PFSK-1 (cell line): ENCODE results near the gene ASCL3.

Source experiments
- FOXP2 ChIP-seq: optimal IDR thresholded peaks from 2 replicates; pipeline ENCODE3; 2011; ENCODE audit warnings: borderline replicate concordance, control low read depth, inconsistent platforms; ENCODE audit not compliant: insufficient read depth; ENCODE audit errors: extremely low read length, extremely low read depth
- POLR2AphosphoS5 ChIP-seq: IDR thresholded peaks from 2 replicates; pipeline ENCODE4 v1.6.1; 2012; ENCODE audit warnings: low read depth, mild to moderate bottlenecking, control low read depth, low read length, moderate library complexity
- REST ChIP-seq, 2 experiments: IDR thresholded peaks; 2 replicates each; pipeline versions ENCODE4 v1.6.1 to v1.8.0; 2011 to 2012; ENCODE audit warnings: low read depth in 2 of 2, low read length in 2 of 2, control low read depth in 1 of 2, inconsistent platforms in 1 of 2, mild to moderate bottlenecking in 1 of 2, moderate library complexity in 1 of 2; ENCODE audit not compliant: insufficient read depth in 1 of 2
- SIN3A ChIP-seq: IDR thresholded peaks from 2 replicates; pipeline ENCODE4 v1.6.1; 2012; ENCODE audit warnings: mild to moderate bottlenecking, low read length, moderate library complexity, borderline replicate concordance; ENCODE audit not compliant: insufficient read depth
- TAF1 ChIP-seq: IDR thresholded peaks from 2 replicates; pipeline ENCODE4 v1.6.1; 2012; ENCODE audit warnings: low read length, control low read depth, borderline replicate concordance; ENCODE audit not compliant: insufficient read depth

Gene ASCL3

GRCh38 chr11:8928981-8929615 lies 13.7 kb downstream of the ASCL3 start:
- TF ChIP-seq TAF1 = no peak
- TF ChIP-seq POLR2AphosphoS5 = no peak
- TF ChIP-seq SIN3A = no peak

GRCh38 chr11:8928205-8928604 lies 14.6 kb downstream of the ASCL3 start:
- TF ChIP-seq REST (IDR thresholded peaks at IDR 0.05; ENCODE audit: insufficient read depth in 1 of 2, low read depth in 2 of 2, low read length in 2 of 2) (no peak), TAF1 (no peak), POLR2AphosphoS5 (no peak), FOXP2 (no peak), SIN3A (no peak)

GRCh38 chr11:8927233-8927632 lies 15.6 kb downstream of the ASCL3 start:
- TF ChIP-seq SIN3A = no peak
- TF ChIP-seq REST (IDR thresholded peaks at IDR 0.05; ENCODE audit: insufficient read depth in 1 of 2, low read depth in 2 of 2, low read length in 2 of 2) = no peak
- TF ChIP-seq POLR2AphosphoS5 = no peak
- TF ChIP-seq TAF1 = no peak
- no peak for TF ChIP-seq FOXP2

- TF ChIP-seq POLR2AphosphoS5 (no peak), SIN3A (no peak), TAF1 (no peak), FOXP2 (no peak), REST (IDR thresholded peaks at IDR 0.05; ENCODE audit: insufficient read depth in 1 of 2, low read depth in 2 of 2, low read length in 2 of 2) (no peak)
These were observed 16.6 kb downstream of the ASCL3 start for GRCh38 chr11:8926236-8926635.

- no peak for TF ChIP-seq FOXP2
- no peak for TF ChIP-seq SIN3A
- no peak for TF ChIP-seq POLR2AphosphoS5
These were observed 17.1 kb downstream of the ASCL3 start for GRCh38 chr11:8925711-8926110.

- TF ChIP-seq FOXP2 (no peak), TAF1 (no peak), SIN3A (no peak), REST (IDR thresholded peaks at IDR 0.05; ENCODE audit: insufficient read depth in 1 of 2, low read depth in 2 of 2, low read length in 2 of 2) (no peak), POLR2AphosphoS5 (no peak)
These were observed 20.1 kb downstream of the ASCL3 start for GRCh38 chr11:8922691-8923090.
